GM21360 (cell line): ENCODE measurements around the gene SPATA7.
"Not testable (repeated sequence)": the region's sequence is repeated elsewhere in the genome, so short reads cannot be mapped to it uniquely, and the experiment has no call there.

Source experiments
- ATAC-seq: cut with Tn5 transposase; IDR thresholded peaks from one replicate; pipeline ENCODE4 v1.9.1; 2021; ENCODE audit warnings: mild to moderate bottlenecking, moderate library complexity; ENCODE audit not compliant: unreplicated experiment

The SPATA7 gene, protein sequence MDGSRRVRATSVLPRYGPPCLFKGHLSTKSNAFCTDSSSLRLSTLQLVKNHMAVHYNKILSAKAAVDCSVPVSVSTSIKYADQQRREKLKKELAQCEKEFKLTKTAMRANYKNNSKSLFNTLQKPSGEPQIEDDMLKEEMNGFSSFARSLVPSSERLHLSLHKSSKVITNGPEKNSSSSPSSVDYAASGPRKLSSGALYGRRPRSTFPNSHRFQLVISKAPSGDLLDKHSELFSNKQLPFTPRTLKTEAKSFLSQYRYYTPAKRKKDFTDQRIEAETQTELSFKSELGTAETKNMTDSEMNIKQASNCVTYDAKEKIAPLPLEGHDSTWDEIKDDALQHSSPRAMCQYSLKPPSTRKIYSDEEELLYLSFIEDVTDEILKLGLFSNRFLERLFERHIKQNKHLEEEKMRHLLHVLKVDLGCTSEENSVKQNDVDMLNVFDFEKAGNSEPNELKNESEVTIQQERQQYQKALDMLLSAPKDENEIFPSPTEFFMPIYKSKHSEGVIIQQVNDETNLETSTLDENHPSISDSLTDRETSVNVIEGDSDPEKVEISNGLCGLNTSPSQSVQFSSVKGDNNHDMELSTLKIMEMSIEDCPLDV

DNA sequence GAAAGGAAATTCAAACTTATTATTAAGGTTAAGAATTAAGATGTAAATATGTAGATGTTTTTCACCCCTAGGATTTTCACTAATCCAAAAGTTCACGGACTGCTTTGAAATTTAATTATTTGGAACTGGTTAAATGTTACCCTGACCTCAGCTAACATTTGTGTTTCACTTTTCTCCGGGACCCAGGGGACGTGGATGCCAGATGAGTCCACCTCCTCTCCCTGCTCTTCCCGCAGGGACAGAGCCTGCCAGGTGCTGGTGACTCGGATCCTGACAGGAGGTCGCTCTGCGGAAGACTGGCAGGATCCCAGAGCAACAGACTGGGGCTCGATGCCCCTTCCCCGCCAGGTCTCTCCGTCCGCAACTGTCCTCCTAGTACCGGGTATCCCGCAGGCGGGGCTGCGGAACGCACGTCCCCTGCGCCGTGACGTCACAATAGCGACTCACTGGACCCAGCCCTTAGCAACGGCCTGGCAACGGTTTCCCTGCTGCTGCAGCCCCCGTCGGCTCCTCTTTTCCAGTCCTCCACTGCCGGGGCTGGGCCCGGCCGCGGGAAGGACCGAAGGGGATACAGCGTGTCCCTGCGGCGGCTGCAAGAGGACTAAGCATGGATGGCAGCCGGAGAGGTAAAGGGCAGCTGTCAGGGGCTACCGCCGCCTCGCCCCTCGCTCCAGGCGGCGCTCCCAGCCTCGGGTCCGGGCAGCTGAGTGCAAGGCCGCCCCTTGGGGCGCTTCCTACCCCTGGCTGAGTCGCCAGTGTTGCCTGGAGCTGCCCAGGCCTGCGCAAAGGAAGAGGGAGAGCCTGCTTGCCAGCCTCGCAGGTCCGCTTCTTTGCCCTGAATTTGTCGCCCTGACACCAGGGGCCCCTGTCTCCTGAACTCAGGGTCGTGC, at the start of gene SPATA7:
Gene SPATA7 (plus strand): TSS at position 446 of the 890 bp plus-strand sequence. CDS start 162 bp downstream, at position 608.
- ATAC-seq = peak; percentile 100

DNA sequence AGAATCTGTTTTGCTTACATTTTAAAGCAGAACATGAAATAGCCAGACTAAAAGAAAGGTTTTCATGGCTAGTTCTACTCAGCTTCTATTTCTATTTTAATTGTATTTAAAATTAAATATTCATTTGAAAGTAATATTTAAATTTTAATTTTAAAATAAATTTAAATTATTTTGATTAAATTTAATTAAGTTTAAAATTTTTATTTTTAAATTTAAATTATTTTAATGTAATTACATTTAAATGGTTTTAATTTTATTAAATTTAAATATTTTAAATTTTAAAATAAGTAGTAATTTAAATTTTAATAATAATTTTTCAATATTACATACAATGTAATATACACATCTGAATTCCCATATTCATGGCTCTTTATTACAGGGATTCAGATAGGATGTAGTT, 45.1 kb upstream of the SPATA7 start:
- no peak for ATAC-seq

DNA sequence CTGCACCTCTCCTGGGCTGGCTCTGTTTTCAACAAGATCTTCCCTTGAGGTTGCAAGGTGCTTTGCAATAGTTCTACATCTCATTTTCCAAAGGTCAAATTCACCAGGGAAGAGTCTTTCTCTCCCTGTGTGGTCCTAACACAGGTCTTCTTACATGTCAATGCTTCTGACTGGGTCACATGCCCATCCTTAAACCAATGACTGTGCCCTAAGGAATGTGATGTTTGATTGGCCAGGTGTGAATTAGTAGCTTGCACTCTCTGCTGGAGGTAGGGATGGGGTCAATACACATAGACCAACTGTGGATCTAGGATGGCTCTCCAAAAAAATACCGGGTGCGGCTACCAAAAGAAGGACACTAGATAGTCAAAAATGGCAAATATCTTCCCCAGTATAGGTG, 42.5 kb upstream of the SPATA7 start:
- ATAC-seq = no peak

DNA sequence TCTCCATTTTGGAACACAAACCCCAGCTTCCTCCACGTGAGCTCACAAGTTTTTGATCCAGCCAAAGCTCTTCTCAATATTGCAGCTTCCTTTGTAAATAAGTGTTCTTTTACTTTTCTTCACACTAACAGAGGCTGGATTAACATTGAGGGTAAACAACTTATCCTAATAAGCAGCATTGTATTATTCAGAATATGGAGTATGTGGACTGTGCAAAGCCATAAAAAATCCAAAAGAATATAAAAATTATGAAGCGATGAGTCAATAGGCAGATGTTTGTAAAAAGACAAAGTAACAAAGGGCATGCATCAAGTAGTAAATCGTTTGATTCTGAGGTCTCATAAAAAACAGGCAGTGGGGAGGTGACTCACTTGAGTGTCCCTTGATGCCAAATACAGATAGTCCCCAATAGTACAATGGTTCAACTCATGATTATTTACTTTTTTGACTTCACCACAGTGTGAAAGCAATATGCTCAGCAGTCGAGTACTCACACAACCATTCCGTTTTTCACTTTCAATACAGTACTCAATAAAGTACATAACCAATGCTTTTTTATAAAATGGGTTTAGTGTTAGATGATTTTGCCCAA, 39.3 kb upstream of the SPATA7 start:
- no peak for ATAC-seq

DNA sequence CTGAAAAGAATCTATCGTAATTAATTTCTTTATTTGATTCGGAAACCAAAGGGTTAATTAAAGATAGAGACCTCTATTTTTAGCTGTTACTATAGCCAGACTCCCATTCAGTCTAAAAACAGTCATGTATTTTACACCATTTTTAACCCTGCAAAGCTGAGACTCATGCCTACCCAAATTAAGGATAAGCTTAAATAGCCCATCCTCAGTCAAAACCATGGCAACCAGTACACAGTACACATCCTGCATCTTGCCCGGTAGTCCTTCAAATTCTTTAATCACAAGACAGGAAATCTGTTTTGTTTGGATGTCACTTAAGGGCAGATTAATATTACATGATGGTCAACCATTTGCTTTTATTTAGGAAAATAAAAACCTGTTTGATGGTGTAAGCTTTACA, 36.9 kb upstream of the SPATA7 start:
- no peak for ATAC-seq

DNA sequence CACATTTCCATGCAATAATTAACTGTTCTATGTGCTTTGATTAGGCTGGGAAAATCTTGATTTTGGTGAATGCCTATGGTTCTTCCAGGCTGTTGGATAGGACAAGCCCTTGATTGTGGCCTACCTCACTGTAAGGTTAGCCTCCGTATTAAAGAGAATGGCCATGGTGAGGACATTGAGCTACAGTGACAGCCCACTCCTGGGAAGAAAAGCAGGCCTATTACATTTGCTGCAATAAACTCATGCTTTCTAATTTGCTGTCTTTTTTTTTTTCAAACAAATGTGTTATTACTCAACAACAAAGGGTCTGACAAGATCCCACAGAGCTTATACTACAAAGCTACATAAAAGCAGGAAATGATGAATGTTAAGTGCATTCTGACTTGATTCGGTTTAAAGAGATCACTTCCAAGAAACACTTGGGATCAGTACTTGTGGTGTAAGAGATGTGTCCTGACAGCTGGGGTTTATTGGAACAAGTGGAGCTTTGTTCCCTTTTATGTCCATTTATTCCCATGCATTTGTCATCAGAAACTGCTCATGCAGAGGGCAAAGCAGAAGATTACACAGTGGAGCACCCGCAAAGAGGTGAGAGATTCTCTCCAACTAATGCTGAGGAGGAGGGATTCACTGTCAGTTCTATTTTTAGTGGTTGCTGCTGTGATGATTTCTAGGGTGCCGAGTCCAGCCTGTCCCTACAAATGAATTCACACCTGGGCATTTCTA, 33.3 kb upstream of the SPATA7 start:
- no peak for ATAC-seq

DNA sequence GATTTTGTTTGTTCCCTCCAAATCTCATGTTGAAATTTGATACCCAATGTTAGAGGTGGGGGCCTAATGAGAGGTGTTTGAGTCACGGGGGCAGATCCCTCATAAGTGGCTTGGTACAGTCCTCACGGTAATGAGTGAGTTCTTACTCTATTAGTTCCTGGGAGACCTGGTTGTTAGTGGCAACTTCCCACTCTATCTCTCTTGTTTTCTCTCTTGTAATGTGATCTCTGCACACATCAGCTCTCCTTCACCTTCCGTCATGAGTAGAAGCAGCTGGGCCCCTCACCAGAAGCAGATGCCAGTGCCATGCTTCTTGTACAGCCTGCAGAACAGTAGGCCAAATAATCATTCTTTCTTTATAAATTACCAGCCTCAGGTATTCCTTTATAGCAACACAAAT, 32.8 kb upstream of the SPATA7 start:
- no peak for ATAC-seq

DNA sequence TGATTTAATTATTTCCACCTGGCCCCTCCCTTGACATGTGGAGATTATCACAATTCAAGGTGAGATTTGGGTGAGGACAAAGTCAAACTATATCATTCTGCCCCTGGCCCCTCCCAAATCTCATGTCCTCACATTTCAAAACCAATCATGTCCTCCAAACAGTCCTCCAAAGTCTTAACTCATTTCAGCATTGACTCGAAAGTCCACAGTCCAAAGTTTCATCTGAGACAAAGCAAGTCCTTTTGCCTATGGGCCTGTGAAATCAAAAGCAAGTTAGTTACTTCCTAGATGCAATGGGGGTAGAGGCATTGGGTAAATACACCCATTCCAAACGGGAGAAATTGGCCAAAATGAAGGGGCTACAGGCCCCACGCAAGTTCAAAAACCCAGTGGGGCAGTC, 31.1 kb upstream of the SPATA7 start:
- no peak for ATAC-seq

DNA sequence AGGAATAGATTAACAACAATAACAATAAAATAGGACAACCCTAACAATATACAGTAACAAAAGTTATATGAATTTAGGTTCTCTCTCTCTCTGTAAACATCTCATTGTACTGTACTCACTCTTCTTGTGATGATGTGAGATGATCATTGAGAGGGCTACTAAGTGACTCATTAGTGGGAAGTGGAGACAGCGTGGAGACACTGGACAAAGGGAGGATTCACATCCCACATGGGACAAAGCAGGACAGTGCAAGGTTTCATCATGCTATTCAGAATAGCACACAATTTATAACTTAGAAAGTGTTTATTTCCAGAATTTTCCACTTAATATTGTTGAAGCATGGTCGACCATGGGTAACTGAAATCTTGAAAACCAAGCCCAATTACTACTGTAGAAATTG, 26.0 kb upstream of the SPATA7 start:
- ATAC-seq = no peak

DNA sequence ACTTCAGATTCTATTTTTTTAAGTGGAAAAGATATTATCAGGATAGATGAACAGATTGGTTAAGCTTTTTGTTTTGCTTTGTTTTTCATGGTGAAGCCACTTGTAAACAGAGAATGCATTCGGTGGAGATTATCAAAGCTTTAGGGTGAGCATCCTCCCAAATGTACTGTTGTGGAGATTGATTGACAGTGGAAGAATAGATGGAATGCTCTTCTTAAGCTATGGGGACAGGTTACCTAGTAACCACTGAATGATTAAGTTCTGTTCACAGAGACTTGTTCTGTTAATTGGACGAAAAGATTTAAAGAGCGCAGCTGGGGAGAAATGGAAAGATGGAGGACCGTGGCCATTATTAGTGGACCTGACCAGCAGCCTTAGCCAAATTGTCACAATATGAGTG, 21.8 kb upstream of the SPATA7 start:
- ATAC-seq = no peak

DNA sequence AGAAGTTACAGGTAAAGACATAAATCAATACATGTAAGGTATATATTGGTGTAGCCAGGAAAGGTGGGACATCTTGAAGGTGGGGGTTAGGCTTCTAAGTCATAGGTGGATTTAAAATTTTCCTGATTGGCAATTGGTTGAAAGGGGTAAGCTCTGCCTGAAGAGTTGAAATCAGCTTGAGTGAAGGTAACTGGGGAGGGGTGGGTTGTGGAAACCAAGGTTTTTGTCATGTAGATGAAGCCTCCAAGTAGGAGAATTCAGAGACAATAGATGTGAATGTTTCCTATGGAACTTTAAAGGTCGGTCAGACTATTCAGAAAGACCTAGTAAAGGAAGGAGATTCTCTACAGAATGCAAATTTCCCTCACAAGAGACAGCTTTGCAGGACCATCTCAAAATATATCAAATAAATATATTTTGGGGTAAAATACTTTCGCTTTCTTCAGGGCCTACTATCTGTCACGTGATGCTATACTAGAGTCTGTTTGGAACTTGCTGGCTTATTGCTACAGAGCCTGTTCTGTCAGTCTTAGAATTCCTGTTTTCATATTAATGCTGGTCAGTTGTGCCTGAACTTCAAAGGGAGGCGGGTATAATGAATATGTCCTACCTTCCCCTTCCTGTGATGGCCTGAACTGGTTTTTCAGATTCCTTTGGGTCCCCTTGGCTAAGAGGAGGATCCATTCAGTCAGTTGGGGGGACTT, 20.6 kb upstream of the SPATA7 start:
- no peak for ATAC-seq

DNA sequence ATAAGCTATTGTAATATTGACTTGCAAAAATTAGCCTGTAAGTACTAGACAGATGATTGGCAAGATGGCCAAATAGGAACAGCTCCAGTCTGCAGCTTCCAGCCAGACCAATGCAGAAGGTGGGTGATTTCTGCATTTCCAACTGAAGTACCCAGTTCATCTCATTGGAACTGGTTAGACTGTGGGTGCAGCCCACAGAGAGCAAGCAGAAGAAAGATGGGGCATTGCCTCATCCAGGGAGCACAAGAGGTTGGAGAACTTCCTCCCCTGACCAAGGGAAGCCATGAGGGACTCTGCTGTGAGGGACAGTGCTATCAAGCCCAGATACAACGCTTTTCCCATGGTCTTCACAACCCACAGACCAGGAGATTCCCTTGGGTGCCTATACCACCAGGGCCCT, 16.0 kb upstream of the SPATA7 start:
- ATAC-seq = no peak

DNA sequence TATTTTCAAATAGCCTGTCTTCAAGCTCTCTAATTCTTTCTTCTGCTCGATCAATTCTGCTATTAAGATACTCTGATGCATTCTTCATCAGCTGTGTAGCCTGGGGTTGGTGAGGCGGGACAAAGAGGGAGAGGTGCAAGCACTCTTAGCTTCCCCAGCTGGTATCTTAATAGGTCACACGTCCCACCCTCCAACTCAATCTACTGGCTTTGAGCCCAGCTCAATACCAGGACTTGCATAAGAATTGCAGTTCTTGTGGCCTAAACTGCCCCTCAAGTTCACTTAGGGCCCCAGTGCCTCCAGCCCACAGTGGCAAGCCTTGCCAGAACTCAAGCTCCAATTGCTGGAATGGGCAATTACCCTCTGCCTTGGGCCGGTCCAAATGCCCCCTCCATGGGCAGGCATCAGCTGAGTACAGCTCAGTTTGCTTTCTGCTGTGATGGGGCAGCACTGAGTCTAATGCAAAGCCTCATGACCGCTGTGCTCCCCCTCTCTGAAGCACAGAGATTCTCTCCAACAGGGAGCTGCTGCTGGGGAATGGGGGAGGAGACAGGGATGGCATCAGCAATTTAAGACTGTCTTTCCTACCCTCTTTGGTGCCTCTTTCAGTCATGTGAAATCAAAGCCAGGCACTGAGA, 5.6 kb upstream of the SPATA7 start:
- no peak for ATAC-seq

DNA sequence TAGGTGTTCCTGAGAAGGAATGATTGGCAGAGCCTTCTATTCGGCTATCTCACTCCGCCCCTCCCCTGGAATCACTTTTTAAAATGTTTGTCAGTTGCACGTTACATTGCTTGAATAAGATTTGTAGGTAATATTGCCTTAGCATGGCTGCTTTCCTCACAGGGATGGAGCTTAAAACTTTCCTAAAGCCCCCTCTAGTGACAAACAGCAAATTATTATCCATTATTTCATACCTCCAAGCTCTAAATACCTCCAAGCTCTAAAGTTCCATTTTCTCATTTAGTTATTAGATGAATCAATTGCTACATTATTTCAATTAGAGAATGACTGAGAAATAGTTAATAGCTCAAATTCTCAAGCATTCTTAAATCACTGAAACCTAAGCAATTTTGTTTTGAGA, 5.1 kb upstream of the SPATA7 start:
- ATAC-seq = no peak

DNA sequence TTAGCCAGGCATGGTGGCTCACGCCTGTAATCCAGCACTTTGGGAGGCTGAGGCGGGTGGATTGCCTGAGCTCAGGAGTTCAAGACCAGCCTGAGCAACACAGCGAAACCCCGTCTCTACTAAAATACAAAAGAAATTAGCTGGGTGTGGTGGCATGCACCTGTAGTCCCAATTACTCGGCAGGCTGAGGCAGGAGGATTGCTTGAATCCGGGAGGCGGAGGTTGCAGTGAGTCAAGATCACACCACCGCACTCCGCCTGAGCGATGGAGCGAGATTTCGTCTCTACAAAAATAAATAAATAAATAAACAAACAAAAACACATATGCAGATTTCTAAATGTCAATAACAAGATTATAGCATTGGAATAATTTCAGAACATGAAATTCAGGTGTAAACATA, 3.8 kb upstream of the SPATA7 start:
- not testable (repeated sequence) for ATAC-seq

DNA sequence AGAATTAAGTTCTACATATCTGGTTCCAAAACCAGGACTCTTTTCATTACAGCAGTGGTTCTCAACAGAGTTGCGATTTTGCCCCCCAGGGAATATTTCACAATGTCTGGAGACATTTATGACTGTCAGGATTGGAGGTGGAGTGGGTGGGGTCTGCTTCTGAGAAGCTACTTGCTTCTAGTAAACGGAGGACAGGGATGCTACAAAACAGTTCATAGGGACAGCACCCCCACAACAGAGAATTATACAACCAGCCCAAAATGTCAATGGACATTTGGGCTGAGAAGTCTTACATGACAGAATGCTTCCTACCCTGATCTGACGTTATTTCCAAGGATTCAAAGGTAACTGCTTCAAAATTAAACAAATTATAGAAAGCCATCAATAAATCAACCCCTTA, 739 bp upstream of the SPATA7 start:
- ATAC-seq = no peak

DNA sequence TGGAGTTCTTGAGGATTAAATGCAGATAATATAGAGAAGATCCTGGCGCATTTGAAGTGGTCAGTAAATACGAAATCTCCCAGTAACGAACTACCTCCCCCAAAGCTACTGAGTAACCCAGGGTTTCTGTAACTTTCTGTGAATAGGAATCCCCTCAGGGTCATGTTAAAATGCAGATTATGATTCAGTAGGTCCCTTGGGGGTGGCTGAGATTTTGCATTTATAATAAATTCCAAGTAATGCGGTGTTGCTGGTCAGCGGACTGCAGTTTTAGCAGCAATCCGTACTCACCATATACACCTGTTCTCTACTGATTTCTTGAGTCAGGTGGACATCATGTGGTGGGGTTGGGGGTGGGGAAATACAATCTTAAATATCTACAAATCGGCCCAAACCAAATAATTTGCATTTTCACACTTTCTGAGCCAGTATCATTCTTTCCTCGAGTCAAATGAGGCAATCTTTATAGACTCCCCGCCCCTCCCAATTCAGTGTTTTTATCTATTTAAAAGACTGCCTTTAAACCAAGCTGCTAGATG, 868 bp downstream of the SPATA7 start:
- no peak for ATAC-seq

DNA sequence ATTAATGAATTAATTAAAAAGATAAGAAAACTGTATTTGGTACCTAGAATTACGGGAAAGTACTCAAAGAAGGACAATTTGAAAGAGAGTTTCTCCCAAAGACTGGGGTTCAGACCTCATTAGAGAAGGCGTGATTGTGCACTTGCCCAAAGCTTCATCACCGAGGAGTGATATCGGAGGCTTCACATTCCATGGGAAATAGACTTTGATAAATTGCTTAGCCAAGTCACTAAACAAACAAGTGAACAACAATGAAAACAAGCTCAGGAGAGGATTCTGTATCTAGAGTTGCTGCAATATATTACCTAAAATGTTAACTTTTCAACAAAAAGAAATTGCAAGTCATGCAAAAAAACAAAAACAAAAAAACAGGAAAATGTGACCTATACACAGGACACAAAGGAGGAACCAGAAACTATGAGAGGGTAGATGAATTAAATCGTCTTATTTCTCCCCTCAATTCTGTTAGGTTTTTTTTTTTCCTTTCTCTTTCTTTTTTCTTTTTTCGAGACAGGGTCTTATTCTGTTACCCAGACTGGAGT, 3.4 kb downstream of the SPATA7 start:
- no peak for ATAC-seq

DNA sequence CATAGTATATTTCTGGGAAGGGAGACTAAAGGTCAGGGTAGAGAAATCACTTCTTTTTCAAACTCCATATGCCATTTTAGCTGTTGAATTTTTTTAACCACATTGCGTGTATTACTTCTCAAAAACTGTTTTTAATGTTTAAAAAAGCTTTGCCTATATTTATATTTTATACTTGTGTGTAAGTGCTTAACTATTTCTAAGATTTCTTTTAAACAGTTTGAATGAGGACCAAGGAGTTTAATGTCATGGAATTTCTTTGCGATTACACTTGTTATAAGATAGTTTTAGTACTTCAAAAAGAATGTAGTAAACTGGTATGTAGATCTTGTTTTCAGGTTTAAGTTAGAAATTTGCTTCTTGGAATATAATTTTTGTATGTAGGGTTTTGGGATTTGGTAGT, 7.2 kb downstream of the SPATA7 start:
- ATAC-seq = no peak
